Measurements from ENCODE around the gene C1orf141. TPM values are rescaled to one million over a fixed set of nuclear protein-coding genes. Genes with fewer than 3 reads are reported as not detected.
"Not testable (repeated sequence)": the region's sequence is repeated elsewhere in the genome, so short reads cannot be mapped to it uniquely, and the experiment has no call there.

C1orf141 gene
- total RNA-seq, 1 donor from 2014 or later = not detected

- no peak for FAIRE-seq
- Histone ChIP-seq H3K27me3 (ENCODE audit: control insufficient read depth, insufficient read depth, low read length) (no peaks in the 10 kb centered on the region), H3K4me3 (ENCODE audit: low read depth, low read length) (no peak overlapping the region), H3K36me3 (ENCODE audit: control insufficient read depth, insufficient read depth, low read length) (no peaks in the 10 kb centered on the region)
- TF ChIP-seq, protein P1, sequence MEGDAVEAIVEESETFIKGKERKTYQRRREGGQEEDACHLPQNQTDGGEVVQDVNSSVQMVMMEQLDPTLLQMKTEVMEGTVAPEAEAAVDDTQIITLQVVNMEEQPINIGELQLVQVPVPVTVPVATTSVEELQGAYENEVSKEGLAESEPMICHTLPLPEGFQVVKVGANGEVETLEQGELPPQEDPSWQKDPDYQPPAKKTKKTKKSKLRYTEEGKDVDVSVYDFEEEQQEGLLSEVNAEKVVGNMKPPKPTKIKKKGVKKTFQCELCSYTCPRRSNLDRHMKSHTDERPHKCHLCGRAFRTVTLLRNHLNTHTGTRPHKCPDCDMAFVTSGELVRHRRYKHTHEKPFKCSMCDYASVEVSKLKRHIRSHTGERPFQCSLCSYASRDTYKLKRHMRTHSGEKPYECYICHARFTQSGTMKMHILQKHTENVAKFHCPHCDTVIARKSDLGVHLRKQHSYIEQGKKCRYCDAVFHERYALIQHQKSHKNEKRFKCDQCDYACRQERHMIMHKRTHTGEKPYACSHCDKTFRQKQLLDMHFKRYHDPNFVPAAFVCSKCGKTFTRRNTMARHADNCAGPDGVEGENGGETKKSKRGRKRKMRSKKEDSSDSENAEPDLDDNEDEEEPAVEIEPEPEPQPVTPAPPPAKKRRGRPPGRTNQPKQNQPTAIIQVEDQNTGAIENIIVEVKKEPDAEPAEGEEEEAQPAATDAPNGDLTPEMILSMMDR (IDR thresholded peaks at IDR 0.05; ENCODE audit: insufficient read depth, low read length, severe bottlenecking) = no peak
- DNase-seq (ENCODE audit: low read depth) = no peak
These were observed 13.9 kb upstream of the C1orf141 start for GRCh38 chr1:67148516-67149178.

DNA sequence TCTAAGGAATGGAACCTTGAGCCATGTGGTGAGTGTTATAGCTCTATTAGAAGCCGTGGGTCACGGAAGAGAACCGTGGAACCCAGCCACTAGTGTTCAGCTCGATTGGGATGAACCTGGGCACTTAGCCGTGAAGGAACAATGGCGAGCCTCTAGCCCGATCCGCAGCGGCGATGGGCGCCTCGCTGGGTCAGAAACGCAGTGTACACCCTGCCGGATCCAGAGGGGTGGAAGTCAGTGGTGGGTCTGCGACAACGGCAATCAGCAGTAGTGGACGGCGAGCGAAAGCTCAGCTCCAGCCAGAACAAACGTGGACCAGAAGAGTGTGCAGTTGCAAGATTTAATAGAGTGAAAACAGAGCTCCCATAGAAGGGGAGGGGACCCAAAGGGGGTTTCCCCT lies 13.2 kb upstream of the C1orf141 start:
- FAIRE-seq; H3K4me3 ChIP-seq (ENCODE audit: low read depth, low read length); H3K36me3 ChIP-seq (ENCODE audit: control insufficient read depth, insufficient read depth, low read length); DNase-seq (ENCODE audit: low read depth); H3K27me3 ChIP-seq (ENCODE audit: control insufficient read depth, insufficient read depth, low read length): not testable (repeated sequence)

GRCh38 chr1:67146539-67146938 lies 11.8 kb upstream of the C1orf141 start:
- Histone ChIP-seq H3K36me3 (ENCODE audit: control insufficient read depth, insufficient read depth, low read length) (no peaks in the 10 kb centered on the region), H3K4me3 (ENCODE audit: low read depth, low read length) (no peak overlapping the region), H3K27me3 (ENCODE audit: control insufficient read depth, insufficient read depth, low read length) (no peaks in the 10 kb centered on the region)
- FAIRE-seq (no peak), DNase-seq (ENCODE audit: low read depth) (peak; percentile 60)
- TF ChIP-seq, protein P1 (IDR thresholded peaks at IDR 0.05; ENCODE audit: insufficient read depth, low read length, severe bottlenecking) = no peak

DNA sequence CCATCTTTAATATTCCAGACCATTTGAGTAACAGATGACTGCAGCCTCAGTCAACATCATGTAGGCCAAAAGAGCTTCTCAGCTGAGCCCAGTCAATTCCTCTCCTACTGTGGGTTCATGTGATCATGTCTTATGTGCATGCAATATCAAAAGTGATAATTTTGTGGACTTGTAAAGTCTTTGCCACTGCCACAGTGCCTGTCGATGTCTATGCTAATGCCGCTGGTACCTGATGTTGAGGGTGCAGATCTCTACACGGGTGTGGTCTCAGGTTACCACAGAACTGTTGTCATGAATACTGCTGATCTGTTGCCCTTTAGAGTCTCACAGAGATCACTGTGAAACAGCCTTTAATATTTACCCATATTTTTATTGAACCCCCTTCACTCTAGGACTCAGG lies 11.3 kb upstream of the C1orf141 start:
- peak; percentile 47 for FAIRE-seq
- Histone ChIP-seq H3K27me3 (ENCODE audit: control insufficient read depth, insufficient read depth, low read length) (no peaks in the 10 kb centered on the region), H3K36me3 (ENCODE audit: control insufficient read depth, insufficient read depth, low read length) (no peaks in the 10 kb centered on the region), H3K4me3 (ENCODE audit: low read depth, low read length) (no peak overlapping the region)
- no peak for DNase-seq (ENCODE audit: low read depth)
- TF ChIP-seq, protein P1 (IDR thresholded peaks at IDR 0.05; ENCODE audit: insufficient read depth, low read length, severe bottlenecking) = no peak

DNA sequence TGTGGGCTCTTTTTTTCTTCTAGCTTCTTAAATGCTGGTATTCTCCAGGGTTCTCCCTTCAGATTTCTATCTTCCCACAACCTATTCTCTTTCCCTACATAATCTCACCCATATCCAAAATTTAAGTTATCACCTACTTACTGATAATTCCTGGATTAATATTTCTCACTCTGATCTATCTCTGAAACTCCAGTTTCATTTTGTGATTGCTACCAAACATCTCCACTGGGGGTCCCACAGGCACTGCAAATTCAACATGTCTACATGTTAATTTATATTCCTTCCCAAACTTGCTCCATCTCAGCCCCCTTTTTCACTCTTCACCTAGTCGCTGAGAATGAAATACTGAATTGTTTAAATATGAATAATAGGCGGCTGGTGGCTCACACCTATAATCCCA lies 9.9 kb upstream of the C1orf141 start:
- no peaks in the 10 kb centered on the region for H3K27me3 ChIP-seq (ENCODE audit: control insufficient read depth, insufficient read depth, low read length)
- DNase-seq (ENCODE audit: low read depth) (no peak), FAIRE-seq (no peak)
- H3K4me3 ChIP-seq (ENCODE audit: low read depth, low read length) = no peak overlapping the region
- TF ChIP-seq, protein P1 (IDR thresholded peaks at IDR 0.05; ENCODE audit: insufficient read depth, low read length, severe bottlenecking) = peak; percentile 1
- H3K36me3 ChIP-seq (ENCODE audit: control insufficient read depth, insufficient read depth, low read length) = no peaks in the 10 kb centered on the region

DNA sequence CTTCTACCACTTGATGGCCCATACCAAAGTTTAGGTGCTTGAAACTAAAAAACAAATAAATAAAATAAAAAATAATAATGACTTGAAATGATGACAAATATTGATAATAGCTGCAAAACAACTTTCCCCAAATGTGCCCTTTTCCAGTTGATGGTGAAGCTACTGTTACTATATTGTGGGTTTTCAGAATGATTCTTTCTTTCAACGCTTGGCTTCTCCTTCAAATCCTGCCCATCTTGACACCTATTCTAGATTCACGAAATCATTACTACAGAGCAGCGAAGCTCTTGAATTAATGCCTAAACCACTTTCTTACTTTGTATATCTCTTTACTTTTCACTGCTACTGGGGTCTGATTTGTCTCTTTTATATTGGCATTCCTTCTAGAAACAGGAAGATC lies 9.2 kb upstream of the C1orf141 start:
- H3K27me3 ChIP-seq (ENCODE audit: control insufficient read depth, insufficient read depth, low read length) = no peaks in the 10 kb centered on the region
- H3K36me3 ChIP-seq (ENCODE audit: control insufficient read depth, insufficient read depth, low read length) = no peaks in the 10 kb centered on the region
- TF ChIP-seq, protein P1 (IDR thresholded peaks at IDR 0.05; ENCODE audit: insufficient read depth, low read length, severe bottlenecking) = no peak
- DNase-seq (ENCODE audit: low read depth) (no peak), FAIRE-seq (no peak)
- H3K4me3 ChIP-seq (ENCODE audit: low read depth, low read length) = no peak overlapping the region
